RKO (cell line): ENCODE measurements around the gene GNGT2.
A peak's percentile ranks its signal among the peaks of the same experiment; 100 is the strongest.
"Not testable (repeated sequence)": the region's sequence is repeated elsewhere in the genome, so short reads cannot be mapped to it uniquely, and the experiment has no call there.

Source experiments
- DNase-seq: peaks from one replicate; pipeline ENCODE4 v3.0.0-alpha.2; 2016; ENCODE audit warnings: low spot score

Gene GNGT2

GRCh38 chr17:49203796-49204195, 6.6 kb downstream of the GNGT2 start:
- no peak for DNase-seq

GRCh38 chr17:49201481-49201927, 8.9 kb downstream of the GNGT2 start:
- no peak for DNase-seq

- no peak for DNase-seq
Observed at GRCh38 chr17:49200423-49201083, 9.8 kb downstream of the GNGT2 start.

GRCh38 chr17:49198211-49198610, 12.2 kb downstream of the GNGT2 start:
- DNase-seq: no peak

- DNase-seq: no peak
Observed at GRCh38 chr17:49197346-49197998, 12.9 kb downstream of the GNGT2 start.

GRCh38 chr17:49196520-49196919, 13.9 kb downstream of the GNGT2 start:
- DNase-seq: no peak

- DNase-seq: no peak
Observed at GRCh38 chr17:49195751-49196150, 14.6 kb downstream of the GNGT2 start.

GRCh38 chr17:49194297-49194607, 16.1 kb downstream of the GNGT2 start:
- no peak for DNase-seq

GRCh38 chr17:49193513-49194296, 16.7 kb downstream of the GNGT2 start:
- DNase-seq: no peak

- peak; percentile 91 for DNase-seq
Observed at GRCh38 chr17:49191917-49192741, 18.2 kb downstream of the GNGT2 start.

GRCh38 chr17:49191409-49191916, 18.9 kb downstream of the GNGT2 start:
- no peak for DNase-seq

GRCh38 chr17:49190932-49191331, 19.4 kb downstream of the GNGT2 start:
- DNase-seq: peak; percentile 36

- DNase-seq: no peak
Observed at GRCh38 chr17:49187301-49187700, 23.1 kb downstream of the GNGT2 start.

- not testable (repeated sequence) for DNase-seq
Observed at GRCh38 chr17:49185381-49185780, 25.0 kb downstream of the GNGT2 start.

GRCh38 chr17:49184522-49184921, 25.9 kb downstream of the GNGT2 start:
- not testable (repeated sequence) for DNase-seq

GRCh38 chr17:49183801-49184200, 26.6 kb downstream of the GNGT2 start:
- no peak for DNase-seq

GRCh38 chr17:49183341-49183740, 27.0 kb downstream of the GNGT2 start:
- no peak for DNase-seq

GRCh38 chr17:49180998-49181635, 29.3 kb downstream of the GNGT2 start:
- DNase-seq: no peak

GRCh38 chr17:49180303-49180702, 30.1 kb downstream of the GNGT2 start:
- peak; percentile 69 for DNase-seq

GRCh38 chr17:49175978-49176377, 34.4 kb downstream of the GNGT2 start:
- DNase-seq: not testable (repeated sequence)

GRCh38 chr17:49170711-49171110, 39.7 kb downstream of the GNGT2 start:
- not testable (repeated sequence) for DNase-seq
